WTC11 (cell line): ENCODE data around the gene OR11G2. TPM values are rescaled to one million over a fixed set of nuclear protein-coding genes. Genes with fewer than 3 reads are reported as not detected.
"Not testable (repeated sequence)": the region's sequence is repeated elsewhere in the genome, so short reads cannot be mapped to it uniquely, and the experiment has no call there.

ENCODE experiments used
- ATAC-seq: fragments of 200-7000 bp; cut with Tn5 transposase; 2 replicates; pipeline ENCODE4 v1.10.0; 2021; ENCODE audit warnings: mild to moderate bottlenecking, moderate library complexity
- CTCF ChIA-PET: fragments of 300-600 bp; sonication (Branson Sonifier 250); formaldehyde crosslinking; loops from one replicate; lab custom pipeline; 2021; ENCODE audit warnings: antibody characterized with exemption; lab: Charles Lee
- POLR2A ChIA-PET: fragments of 350-600 bp; sonication (Branson Sonifier 250); formaldehyde crosslinking; loops from one replicate; lab custom pipeline; 2021; ENCODE audit warnings: antibody characterized with exemption; lab: Charles Lee
- DNase-seq: peaks from one replicate; pipeline ENCODE4 v3.0.0; 2021; ENCODE audit warnings: low spot score
- H3K27ac Mint-ChIP-seq: 2 replicates; pipeline ENCODE4 v1.8.0; 2021; ENCODE audit warnings: mixed read lengths
- H3K27me3 Mint-ChIP-seq: 2 replicates; pipeline ENCODE4 v1.8.0; 2021; ENCODE audit warnings: low read depth, mild to moderate bottlenecking, moderate library complexity, mixed read lengths
- H3K36me3 Mint-ChIP-seq: 2 replicates; pipeline ENCODE4 v1.8.0; 2021; ENCODE audit warnings: mixed read lengths
- H3K4me1 Mint-ChIP-seq: 2 replicates; pipeline ENCODE4 v1.8.0; 2022; ENCODE audit warnings: mixed read lengths
- H3K4me3 Mint-ChIP-seq: 2 replicates; pipeline ENCODE4 v1.8.0; 2021; ENCODE audit warnings: mild to moderate bottlenecking, moderate library complexity, mixed read lengths
- H3K9me3 Mint-ChIP-seq: 2 replicates; pipeline ENCODE4 v1.8.0; 2021; ENCODE audit warnings: mixed read lengths
- ATF1 ChIP-seq: sonication (generic); formaldehyde crosslinking; IDR thresholded peaks from 2 replicates; pipeline ENCODE4 v1.8.1; 2023; ENCODE audit warnings: mild to moderate bottlenecking, moderate library complexity, missing genetic modification reagents
- FOXJ3 ChIP-seq: sonication (generic); formaldehyde crosslinking; IDR thresholded peaks from 2 replicates; pipeline ENCODE4 v1.9.0; 2021; ENCODE audit warnings: missing genetic modification reagents, mild to moderate bottlenecking, borderline replicate concordance
- GRHL2 ChIP-seq: fragments of 250-450 bp; sonication (Bioruptor Pico); IDR thresholded peaks from 2 replicates; pipeline ENCODE4 v1.8.0; 2022; ENCODE audit warnings: mild to moderate bottlenecking, moderate library complexity; ENCODE audit not compliant: insufficient replicate concordance, severe bottlenecking
- IRF2 ChIP-seq: sonication (generic); formaldehyde crosslinking; IDR thresholded peaks from 2 replicates; pipeline ENCODE4 v1.8.0; 2022; ENCODE audit warnings: low read depth, missing genetic modification reagents, borderline replicate concordance
- NFYB ChIP-seq: sonication (generic); formaldehyde crosslinking; conservative IDR thresholded peaks from 2 replicates; pipeline ENCODE4 v1.8.0; 2022; ENCODE audit warnings: low read depth, missing genetic modification reagents
- RELA ChIP-seq: sonication (generic); formaldehyde crosslinking; IDR thresholded peaks from 2 replicates; pipeline ENCODE4 v1.8.1; 2022; ENCODE audit warnings: missing genetic modification reagents, mild to moderate bottlenecking, borderline replicate concordance
- RORB ChIP-seq: fragments of 250-450 bp; sonication (Bioruptor Pico); IDR thresholded peaks from 2 replicates; pipeline ENCODE4 v1.9.0; 2021; ENCODE audit warnings: mild to moderate bottlenecking
- TP53 ChIP-seq: sonication (generic); formaldehyde crosslinking; IDR thresholded peaks from 2 replicates; pipeline ENCODE4 v1.8.1; 2023; ENCODE audit warnings: mild to moderate bottlenecking, missing genetic modification reagents
- ZNF219 ChIP-seq: sonication (generic); formaldehyde crosslinking; IDR thresholded peaks from 2 replicates; pipeline ENCODE4 v1.8.0; 2023; ENCODE audit warnings: missing genetic modification reagents, mild to moderate bottlenecking, borderline replicate concordance
- ZNF317 ChIP-seq: sonication (generic); formaldehyde crosslinking; IDR thresholded peaks from 2 replicates; pipeline ENCODE4 v1.8.1; 2023; ENCODE audit warnings: low read depth, mild to moderate bottlenecking, moderate library complexity, missing genetic modification reagents, borderline replicate concordance
- ZNF396 ChIP-seq: fragments of 250-450 bp; sonication (Bioruptor Pico); IDR thresholded peaks from 2 replicates; pipeline ENCODE4 v1.8.0; 2021; ENCODE audit warnings: mild to moderate bottlenecking, moderate library complexity, borderline replicate concordance
- ZNF416 ChIP-seq: fragments of 250-450 bp; sonication (Bioruptor Pico); IDR thresholded peaks from 2 replicates; pipeline ENCODE4 v1.9.0; 2021; ENCODE audit warnings: mild to moderate bottlenecking, inconsistent platforms
- total RNA-seq: library from RNA; stranded (reverse); gene quantifications from 3 replicates; pipeline ENCODE4 v1.2.3, GENCODE V29; 2021
- TF ChIP-seq, protein P1 (sequence below): fragments of 250-450 bp; sonication (Bioruptor Pico); IDR thresholded peaks from 2 replicates; pipeline ENCODE4 v1.9.0; 2021; ENCODE audit warnings: mild to moderate bottlenecking
- TF ChIP-seq, protein P2 (sequence below): sonication (generic); formaldehyde crosslinking; IDR thresholded peaks from 2 replicates; pipeline ENCODE4 v1.8.1; 2023; ENCODE audit warnings: mild to moderate bottlenecking, missing genetic modification reagents
- TF ChIP-seq, protein P3 (sequence below): sonication (generic); formaldehyde crosslinking; IDR thresholded peaks from 2 replicates; pipeline ENCODE4 v1.8.1; 2023; ENCODE audit warnings: mild to moderate bottlenecking, missing genetic modification reagents
- TF ChIP-seq, protein P4 (sequence below): sonication (generic); formaldehyde crosslinking; IDR thresholded peaks from 2 replicates; pipeline ENCODE4 v1.8.1; 2023; ENCODE audit warnings: mild to moderate bottlenecking, missing genetic modification reagents, moderate library complexity
- TF ChIP-seq, protein P5 (sequence below): sonication (generic); formaldehyde crosslinking; IDR thresholded peaks from 2 replicates; pipeline ENCODE4 v1.8.1; 2023; ENCODE audit warnings: mild to moderate bottlenecking, moderate library complexity, missing genetic modification reagents
- TF ChIP-seq, protein P6 (sequence below): fragments of 250-450 bp; sonication (Bioruptor Pico); IDR thresholded peaks from 2 replicates; pipeline ENCODE4 v2.1.2; 2022; ENCODE audit warnings: mild to moderate bottlenecking, moderate library complexity
- TF ChIP-seq, protein P7 (sequence below): sonication (generic); formaldehyde crosslinking; IDR thresholded peaks from 2 replicates; pipeline ENCODE4 v1.8.0; 2023; ENCODE audit warnings: mild to moderate bottlenecking, missing genetic modification reagents
- TF ChIP-seq, protein P8 (sequence below): sonication (generic); formaldehyde crosslinking; conservative IDR thresholded peaks from 2 replicates; pipeline ENCODE4 v1.8.1; 2023; ENCODE audit warnings: mild to moderate bottlenecking, low read depth, missing genetic modification reagents, moderate library complexity

OR11G2 gene
- total RNA-seq, 1 experiment from 2014 or later, result not detected

DNA sequence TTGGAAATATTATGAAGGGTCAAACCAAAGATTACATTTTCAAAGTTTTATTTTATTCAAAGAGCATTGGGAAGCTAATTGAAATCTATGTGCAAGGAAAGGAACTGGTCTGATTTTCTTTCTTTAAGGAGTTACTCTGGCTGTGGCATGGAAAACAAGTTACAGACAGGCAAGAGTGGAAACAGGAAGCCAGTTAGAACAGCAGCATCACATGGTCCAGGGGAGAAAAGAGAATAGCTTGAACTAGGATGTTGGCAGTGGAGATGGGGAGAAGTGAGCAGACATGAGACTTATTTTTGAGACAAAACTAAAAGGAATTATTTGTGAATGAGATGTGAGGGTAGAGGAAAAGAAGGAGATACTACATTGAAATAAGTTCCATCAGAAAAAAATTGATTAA, 3.4 kb downstream of the OR11G2 start (continued):
- TF ChIP-seq, protein P1, sequence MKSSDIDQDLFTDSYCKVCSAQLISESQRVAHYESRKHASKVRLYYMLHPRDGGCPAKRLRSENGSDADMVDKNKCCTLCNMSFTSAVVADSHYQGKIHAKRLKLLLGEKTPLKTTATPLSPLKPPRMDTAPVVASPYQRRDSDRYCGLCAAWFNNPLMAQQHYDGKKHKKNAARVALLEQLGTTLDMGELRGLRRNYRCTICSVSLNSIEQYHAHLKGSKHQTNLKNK (CRISPR knock-in tag), result no peak
- TF ChIP-seq, protein P2, sequence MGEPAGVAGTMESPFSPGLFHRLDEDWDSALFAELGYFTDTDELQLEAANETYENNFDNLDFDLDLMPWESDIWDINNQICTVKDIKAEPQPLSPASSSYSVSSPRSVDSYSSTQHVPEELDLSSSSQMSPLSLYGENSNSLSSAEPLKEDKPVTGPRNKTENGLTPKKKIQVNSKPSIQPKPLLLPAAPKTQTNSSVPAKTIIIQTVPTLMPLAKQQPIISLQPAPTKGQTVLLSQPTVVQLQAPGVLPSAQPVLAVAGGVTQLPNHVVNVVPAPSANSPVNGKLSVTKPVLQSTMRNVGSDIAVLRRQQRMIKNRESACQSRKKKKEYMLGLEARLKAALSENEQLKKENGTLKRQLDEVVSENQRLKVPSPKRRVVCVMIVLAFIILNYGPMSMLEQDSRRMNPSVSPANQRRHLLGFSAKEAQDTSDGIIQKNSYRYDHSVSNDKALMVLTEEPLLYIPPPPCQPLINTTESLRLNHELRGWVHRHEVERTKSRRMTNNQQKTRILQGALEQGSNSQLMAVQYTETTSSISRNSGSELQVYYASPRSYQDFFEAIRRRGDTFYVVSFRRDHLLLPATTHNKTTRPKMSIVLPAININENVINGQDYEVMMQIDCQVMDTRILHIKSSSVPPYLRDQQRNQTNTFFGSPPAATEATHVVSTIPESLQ (CRISPR knock-in tag), result no peak
- TF ChIP-seq NFYB (no peak), RELA (CRISPR knock-in tag) (no peak), RORB (CRISPR knock-in tag) (no peak)

DNA sequence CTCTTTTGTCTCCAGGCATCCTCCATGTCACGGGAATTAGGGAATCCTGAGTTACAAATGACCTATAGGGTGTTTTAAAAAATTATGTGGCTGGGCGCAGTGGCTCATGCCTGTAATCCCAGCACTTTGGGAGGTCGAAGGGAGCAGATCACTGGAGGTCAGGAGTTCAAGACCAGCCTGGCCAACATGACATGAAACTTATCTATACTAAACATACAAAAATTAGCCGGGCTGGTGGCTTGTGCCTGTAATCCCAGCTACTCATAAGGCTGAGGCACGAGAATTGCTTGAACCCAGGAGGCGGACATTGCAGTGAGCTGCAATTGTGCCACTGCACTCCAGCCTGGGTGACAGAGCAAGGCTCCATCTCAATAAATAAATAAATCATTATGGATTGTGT, 4.5 kb downstream of the OR11G2 start:
- CTCF ChIA-PET, ATAC-seq, H3K4me1 Mint-ChIP-seq, H3K27ac Mint-ChIP-seq, H3K4me3 Mint-ChIP-seq, DNase-seq, POLR2A ChIA-PET: not testable (repeated sequence)
- peaks cover 10% of the 10 kb centered on the region for H3K27me3 Mint-ChIP-seq
- peaks cover 84% of the 10 kb centered on the region for H3K9me3 Mint-ChIP-seq
- H3K36me3 Mint-ChIP-seq, result peaks cover 53% of the 10 kb centered on the region

DNA sequence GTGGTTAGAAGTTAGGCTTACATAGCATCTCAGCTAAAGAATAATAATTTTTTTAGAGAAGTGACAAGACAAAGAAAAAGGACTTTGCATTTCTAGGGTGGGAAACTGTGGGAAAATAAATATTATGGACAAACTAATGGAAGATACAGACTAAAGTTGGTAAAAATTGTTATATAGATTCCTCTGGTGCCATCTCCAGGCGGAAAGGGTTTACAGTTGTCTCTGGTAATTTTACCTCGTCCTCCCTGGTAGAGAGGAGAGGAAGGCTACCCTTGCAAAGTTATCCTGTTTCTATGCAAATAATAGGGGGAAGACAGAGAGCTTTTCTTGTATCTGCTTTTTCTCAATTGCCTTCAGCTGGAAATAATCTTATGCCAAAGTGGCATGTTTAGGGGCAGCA, 5.2 kb downstream of the OR11G2 start:
- Mint-ChIP-seq H3K27me3 (peaks cover 10% of the 10 kb centered on the region), H3K36me3 (peaks cover 53% of the 10 kb centered on the region), H3K9me3 (peaks cover 83% of the 10 kb centered on the region), H3K27ac (no peak overlapping the region), H3K4me1 (no peaks in the 10 kb centered on the region), H3K4me3 (no peak overlapping the region)
- no peak for TF ChIP-seq ZNF317 (CRISPR knock-in tag)
- TF ChIP-seq, protein P3, sequence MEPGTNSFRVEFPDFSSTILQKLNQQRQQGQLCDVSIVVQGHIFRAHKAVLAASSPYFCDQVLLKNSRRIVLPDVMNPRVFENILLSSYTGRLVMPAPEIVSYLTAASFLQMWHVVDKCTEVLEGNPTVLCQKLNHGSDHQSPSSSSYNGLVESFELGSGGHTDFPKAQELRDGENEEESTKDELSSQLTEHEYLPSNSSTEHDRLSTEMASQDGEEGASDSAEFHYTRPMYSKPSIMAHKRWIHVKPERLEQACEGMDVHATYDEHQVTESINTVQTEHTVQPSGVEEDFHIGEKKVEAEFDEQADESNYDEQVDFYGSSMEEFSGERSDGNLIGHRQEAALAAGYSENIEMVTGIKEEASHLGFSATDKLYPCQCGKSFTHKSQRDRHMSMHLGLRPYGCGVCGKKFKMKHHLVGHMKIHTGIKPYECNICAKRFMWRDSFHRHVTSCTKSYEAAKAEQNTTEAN (CRISPR knock-in tag), result no peak
- no peak for TF ChIP-seq ZNF416 (CRISPR knock-in tag)
- TF ChIP-seq, protein P4, sequence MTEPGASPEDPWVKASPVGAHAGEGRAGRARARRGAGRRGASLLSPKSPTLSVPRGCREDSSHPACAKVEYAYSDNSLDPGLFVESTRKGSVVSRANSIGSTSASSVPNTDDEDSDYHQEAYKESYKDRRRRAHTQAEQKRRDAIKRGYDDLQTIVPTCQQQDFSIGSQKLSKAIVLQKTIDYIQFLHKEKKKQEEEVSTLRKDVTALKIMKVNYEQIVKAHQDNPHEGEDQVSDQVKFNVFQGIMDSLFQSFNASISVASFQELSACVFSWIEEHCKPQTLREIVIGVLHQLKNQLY (CRISPR knock-in tag), result no peak
- TF ChIP-seq, protein P5, sequence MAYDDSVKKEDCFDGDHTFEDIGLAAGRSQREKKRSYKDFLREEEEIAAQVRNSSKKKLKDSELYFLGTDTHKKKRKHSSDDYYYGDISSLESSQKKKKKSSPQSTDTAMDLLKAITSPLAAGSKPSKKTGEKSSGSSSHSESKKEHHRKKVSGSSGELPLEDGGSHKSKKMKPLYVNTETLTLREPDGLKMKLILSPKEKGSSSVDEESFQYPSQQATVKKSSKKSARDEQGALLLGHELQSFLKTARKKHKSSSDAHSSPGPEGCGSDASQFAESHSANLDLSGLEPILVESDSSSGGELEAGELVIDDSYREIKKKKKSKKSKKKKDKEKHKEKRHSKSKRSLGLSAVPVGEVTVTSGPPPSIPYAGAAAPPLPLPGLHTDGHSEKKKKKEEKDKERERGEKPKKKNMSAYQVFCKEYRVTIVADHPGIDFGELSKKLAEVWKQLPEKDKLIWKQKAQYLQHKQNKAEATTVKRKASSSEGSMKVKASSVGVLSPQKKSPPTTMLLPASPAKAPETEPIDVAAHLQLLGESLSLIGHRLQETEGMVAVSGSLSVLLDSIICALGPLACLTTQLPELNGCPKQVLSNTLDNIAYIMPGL (CRISPR knock-in tag), result no peak
- no peak for TF ChIP-seq ZNF396 (CRISPR knock-in tag)
- no peak for TF ChIP-seq IRF2 (CRISPR knock-in tag)
- TF ChIP-seq FOXJ3, result no peak
- TF ChIP-seq ZNF219 (CRISPR knock-in tag), result no peak
- TF ChIP-seq, protein P6, sequence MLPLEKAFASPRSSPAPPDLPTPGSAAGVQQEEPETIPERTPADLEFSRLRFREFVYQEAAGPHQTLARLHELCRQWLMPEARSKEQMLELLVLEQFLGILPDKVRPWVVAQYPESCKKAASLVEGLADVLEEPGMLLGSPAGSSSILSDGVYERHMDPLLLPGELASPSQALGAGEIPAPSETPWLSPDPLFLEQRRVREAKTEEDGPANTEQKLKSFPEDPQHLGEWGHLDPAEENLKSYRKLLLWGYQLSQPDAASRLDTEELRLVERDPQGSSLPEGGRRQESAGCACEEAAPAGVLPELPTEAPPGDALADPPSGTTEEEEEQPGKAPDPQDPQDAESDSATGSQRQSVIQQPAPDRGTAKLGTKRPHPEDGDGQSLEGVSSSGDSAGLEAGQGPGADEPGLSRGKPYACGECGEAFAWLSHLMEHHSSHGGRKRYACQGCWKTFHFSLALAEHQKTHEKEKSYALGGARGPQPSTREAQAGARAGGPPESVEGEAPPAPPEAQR, result no peak
- no peak for TF ChIP-seq ATF1 (CRISPR knock-in tag)
- TF ChIP-seq, protein P7, sequence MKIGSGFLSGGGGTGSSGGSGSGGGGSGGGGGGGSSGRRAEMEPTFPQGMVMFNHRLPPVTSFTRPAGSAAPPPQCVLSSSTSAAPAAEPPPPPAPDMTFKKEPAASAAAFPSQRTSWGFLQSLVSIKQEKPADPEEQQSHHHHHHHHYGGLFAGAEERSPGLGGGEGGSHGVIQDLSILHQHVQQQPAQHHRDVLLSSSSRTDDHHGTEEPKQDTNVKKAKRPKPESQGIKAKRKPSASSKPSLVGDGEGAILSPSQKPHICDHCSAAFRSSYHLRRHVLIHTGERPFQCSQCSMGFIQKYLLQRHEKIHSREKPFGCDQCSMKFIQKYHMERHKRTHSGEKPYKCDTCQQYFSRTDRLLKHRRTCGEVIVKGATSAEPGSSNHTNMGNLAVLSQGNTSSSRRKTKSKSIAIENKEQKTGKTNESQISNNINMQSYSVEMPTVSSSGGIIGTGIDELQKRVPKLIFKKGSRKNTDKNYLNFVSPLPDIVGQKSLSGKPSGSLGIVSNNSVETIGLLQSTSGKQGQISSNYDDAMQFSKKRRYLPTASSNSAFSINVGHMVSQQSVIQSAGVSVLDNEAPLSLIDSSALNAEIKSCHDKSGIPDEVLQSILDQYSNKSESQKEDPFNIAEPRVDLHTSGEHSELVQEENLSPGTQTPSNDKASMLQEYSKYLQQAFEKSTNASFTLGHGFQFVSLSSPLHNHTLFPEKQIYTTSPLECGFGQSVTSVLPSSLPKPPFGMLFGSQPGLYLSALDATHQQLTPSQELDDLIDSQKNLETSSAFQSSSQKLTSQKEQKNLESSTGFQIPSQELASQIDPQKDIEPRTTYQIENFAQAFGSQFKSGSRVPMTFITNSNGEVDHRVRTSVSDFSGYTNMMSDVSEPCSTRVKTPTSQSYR (CRISPR knock-in tag), result no peak
- TF ChIP-seq, protein P8, sequence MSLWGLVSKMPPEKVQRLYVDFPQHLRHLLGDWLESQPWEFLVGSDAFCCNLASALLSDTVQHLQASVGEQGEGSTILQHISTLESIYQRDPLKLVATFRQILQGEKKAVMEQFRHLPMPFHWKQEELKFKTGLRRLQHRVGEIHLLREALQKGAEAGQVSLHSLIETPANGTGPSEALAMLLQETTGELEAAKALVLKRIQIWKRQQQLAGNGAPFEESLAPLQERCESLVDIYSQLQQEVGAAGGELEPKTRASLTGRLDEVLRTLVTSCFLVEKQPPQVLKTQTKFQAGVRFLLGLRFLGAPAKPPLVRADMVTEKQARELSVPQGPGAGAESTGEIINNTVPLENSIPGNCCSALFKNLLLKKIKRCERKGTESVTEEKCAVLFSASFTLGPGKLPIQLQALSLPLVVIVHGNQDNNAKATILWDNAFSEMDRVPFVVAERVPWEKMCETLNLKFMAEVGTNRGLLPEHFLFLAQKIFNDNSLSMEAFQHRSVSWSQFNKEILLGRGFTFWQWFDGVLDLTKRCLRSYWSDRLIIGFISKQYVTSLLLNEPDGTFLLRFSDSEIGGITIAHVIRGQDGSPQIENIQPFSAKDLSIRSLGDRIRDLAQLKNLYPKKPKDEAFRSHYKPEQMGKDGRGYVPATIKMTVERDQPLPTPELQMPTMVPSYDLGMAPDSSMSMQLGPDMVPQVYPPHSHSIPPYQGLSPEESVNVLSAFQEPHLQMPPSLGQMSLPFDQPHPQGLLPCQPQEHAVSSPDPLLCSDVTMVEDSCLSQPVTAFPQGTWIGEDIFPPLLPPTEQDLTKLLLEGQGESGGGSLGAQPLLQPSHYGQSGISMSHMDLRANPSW, result no peak
- no peak for TF ChIP-seq GRHL2
- no peak for TF ChIP-seq TP53 (CRISPR knock-in tag)
- ATAC-seq (no peak), DNase-seq (no peak)
- CTCF ChIA-PET, result no interaction called here
- POLR2A ChIA-PET, result no interaction called here
